ENCODE measurements around the gene PLEKHG5.

DNA sequence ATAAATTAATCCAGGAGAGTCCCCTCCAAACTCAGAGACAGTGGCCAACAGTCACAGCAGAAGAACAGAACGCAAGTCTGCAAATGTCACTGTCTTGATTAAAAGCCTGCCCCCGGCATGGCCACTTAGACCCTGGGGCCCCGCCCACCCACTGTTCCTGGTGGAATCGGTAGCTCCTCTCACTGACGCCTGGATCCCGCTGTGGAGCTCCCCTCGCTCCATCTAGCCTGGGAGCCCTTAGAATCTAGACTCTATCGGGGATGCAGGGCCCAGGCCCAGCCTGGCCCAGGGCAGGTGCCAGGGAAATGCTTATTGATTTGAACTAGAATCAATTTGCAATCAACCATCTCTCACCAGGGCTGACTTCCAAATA, 21.4 kb upstream of the PLEKHG5 start:
- TF ChIP-seq, protein P1, sequence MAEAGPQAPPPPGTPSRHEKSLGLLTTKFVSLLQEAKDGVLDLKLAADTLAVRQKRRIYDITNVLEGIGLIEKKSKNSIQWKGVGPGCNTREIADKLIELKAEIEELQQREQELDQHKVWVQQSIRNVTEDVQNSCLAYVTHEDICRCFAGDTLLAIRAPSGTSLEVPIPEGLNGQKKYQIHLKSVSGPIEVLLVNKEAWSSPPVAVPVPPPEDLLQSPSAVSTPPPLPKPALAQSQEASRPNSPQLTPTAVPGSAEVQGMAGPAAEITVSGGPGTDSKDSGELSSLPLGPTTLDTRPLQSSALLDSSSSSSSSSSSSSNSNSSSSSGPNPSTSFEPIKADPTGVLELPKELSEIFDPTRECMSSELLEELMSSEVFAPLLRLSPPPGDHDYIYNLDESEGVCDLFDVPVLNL (IDR thresholded peaks at IDR 0.05; ENCODE audit: low read depth, low read length): no peak
- TF ChIP-seq TCF3 (IDR thresholded peaks at IDR 0.05; ENCODE audit: borderline replicate concordance, insufficient read depth, low read depth, low read length) (no peak), HDGF (IDR thresholded peaks at IDR 0.05) (no peak), JUND (IDR thresholded peaks at IDR 0.05; ENCODE audit: low read depth, low read length) (no peak)
- TF ChIP-seq, protein P2, sequence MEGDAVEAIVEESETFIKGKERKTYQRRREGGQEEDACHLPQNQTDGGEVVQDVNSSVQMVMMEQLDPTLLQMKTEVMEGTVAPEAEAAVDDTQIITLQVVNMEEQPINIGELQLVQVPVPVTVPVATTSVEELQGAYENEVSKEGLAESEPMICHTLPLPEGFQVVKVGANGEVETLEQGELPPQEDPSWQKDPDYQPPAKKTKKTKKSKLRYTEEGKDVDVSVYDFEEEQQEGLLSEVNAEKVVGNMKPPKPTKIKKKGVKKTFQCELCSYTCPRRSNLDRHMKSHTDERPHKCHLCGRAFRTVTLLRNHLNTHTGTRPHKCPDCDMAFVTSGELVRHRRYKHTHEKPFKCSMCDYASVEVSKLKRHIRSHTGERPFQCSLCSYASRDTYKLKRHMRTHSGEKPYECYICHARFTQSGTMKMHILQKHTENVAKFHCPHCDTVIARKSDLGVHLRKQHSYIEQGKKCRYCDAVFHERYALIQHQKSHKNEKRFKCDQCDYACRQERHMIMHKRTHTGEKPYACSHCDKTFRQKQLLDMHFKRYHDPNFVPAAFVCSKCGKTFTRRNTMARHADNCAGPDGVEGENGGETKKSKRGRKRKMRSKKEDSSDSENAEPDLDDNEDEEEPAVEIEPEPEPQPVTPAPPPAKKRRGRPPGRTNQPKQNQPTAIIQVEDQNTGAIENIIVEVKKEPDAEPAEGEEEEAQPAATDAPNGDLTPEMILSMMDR (IDR thresholded peaks at IDR 0.05 in 2 of 3, conservative IDR thresholded peaks at IDR 0.05 in 1 of 3; ENCODE audit: control insufficient read depth in 2 of 3, extremely low read depth in 1 of 3, insufficient read depth in 1 of 3, low read depth in 3 of 3, low read length in 3 of 3): no peak

Measured in GM12878 (cell line).